ENCODE data around the gene U2AF2.

Gene U2AF2

GRCh38 chr19:55660404-55660803 lies 5.6 kb downstream of the U2AF2 start:
- Histone ChIP-seq H3K9me3 (replicated peaks in 1 of 2; ENCODE audit: control insufficient read depth in 2 of 2, insufficient read depth in 1 of 2, low read depth in 1 of 2, low read length in 2 of 2) (no peaks in the 10 kb centered on the region), H3K14ac (ENCODE audit: low read length) (no peak overlapping the region), H3K4me3 (ENCODE audit: low read length in 2 of 2) (no peak overlapping the region), H2BK5ac (ENCODE audit: low read length) (no peak overlapping the region), H2BK15ac (ENCODE audit: low read length) (no peak overlapping the region), H3K27ac (replicated peaks; ENCODE audit: low read length) (no peak overlapping the region), H3K18ac (ENCODE audit: low read length) (no peak overlapping the region), H2BK12ac (ENCODE audit: low read length) (no peak overlapping the region), H3K4ac (ENCODE audit: low read length) (no peak overlapping the region), H3K79me1 (ENCODE audit: low read depth, low read length) (peaks cover 30% of the 10 kb centered on the region), H3K4me1 (ENCODE audit: control insufficient read depth in 2 of 2, insufficient read depth in 1 of 2, low read depth in 1 of 2, low read length in 2 of 2) (peaks cover 11 to 12% of the 10 kb centered on the region in 2 donors), H4K91ac (ENCODE audit: low read depth, low read length, poor library complexity) (no peak overlapping the region), H2AK5ac (ENCODE audit: low read depth, low read length) (no peak overlapping the region), H4K8ac (ENCODE audit: low read depth, low read length) (no peak overlapping the region), H3K9ac (ENCODE audit: low read depth, low read length, poor library complexity) (no peak overlapping the region), H3K36me3 (replicated peaks in 1 of 2; ENCODE audit: control insufficient read depth in 2 of 2, insufficient read depth in 2 of 2, low read length in 2 of 2) (peaks cover 45 to 95% of the 10 kb centered on the region in 2 donors), H3K27me3 (ENCODE audit: control insufficient read depth in 3 of 3, insufficient read depth in 3 of 3, low read depth in 1 of 3, low read length in 3 of 3) (no peaks in the 10 kb centered on the region), H3K4me2 (ENCODE audit: insufficient read depth, low read length, poor library complexity, severe bottlenecking) (no peak overlapping the region), H3K23ac (ENCODE audit: low read depth, low read length, poor library complexity) (no peak overlapping the region), H2BK120ac (ENCODE audit: low read depth, low read length) (no peak overlapping the region), H2AFZ (ENCODE audit: low read length) (no peak overlapping the region)
- WGBS, 2 donors (ENCODE audit: extremely low coverage in 2 of 2, insufficient read length in 2 of 2, insufficient replicate concordance in 1 of 2): no CpG with 5 or more reads among the region's 12 CpGs
- DNase-seq (ENCODE audit: low spot score): no peak

- Histone ChIP-seq H3K18ac (ENCODE audit: low read length) (no peak overlapping the region), H4K91ac (ENCODE audit: low read depth, low read length, poor library complexity) (no peak overlapping the region), H3K4me3 (ENCODE audit: low read length in 2 of 2) (no peak overlapping the region), H2AK5ac (ENCODE audit: low read depth, low read length) (no peak overlapping the region), H3K79me1 (ENCODE audit: low read depth, low read length) (peaks cover 32% of the 10 kb centered on the region), H2BK5ac (ENCODE audit: low read length) (no peak overlapping the region), H3K9me3 (replicated peaks in 1 of 2; ENCODE audit: control insufficient read depth in 2 of 2, insufficient read depth in 1 of 2, low read depth in 1 of 2, low read length in 2 of 2) (no peaks in the 10 kb centered on the region), H3K27me3 (ENCODE audit: control insufficient read depth in 3 of 3, insufficient read depth in 3 of 3, low read depth in 1 of 3, low read length in 3 of 3) (no peaks in the 10 kb centered on the region), H3K4me1 (ENCODE audit: control insufficient read depth in 2 of 2, insufficient read depth in 1 of 2, low read depth in 1 of 2, low read length in 2 of 2) (peaks cover 11 to 12% of the 10 kb centered on the region in 2 donors), H4K8ac (ENCODE audit: low read depth, low read length) (no peak overlapping the region), H3K27ac (replicated peaks; ENCODE audit: low read length) (no peak overlapping the region), H3K4me2 (ENCODE audit: insufficient read depth, low read length, poor library complexity, severe bottlenecking) (no peak overlapping the region), H3K9ac (ENCODE audit: low read depth, low read length, poor library complexity) (peak overlapping the region; percentile 78), H2AFZ (ENCODE audit: low read length) (no peak overlapping the region), H2BK15ac (ENCODE audit: low read length) (no peak overlapping the region), H3K23ac (ENCODE audit: low read depth, low read length, poor library complexity) (no peak overlapping the region), H3K4ac (ENCODE audit: low read length) (no peak overlapping the region), H2BK12ac (ENCODE audit: low read length) (no peak overlapping the region), H3K36me3 (replicated peaks in 1 of 2; ENCODE audit: control insufficient read depth in 2 of 2, insufficient read depth in 2 of 2, low read length in 2 of 2) (peaks cover 48 to 94% of the 10 kb centered on the region in 2 donors), H2BK120ac (ENCODE audit: low read depth, low read length) (no peak overlapping the region), H3K14ac (ENCODE audit: low read length) (no peak overlapping the region)
- DNase-seq (ENCODE audit: low spot score): no peak
- no CpG with 5 or more reads among the region's 16 CpGs for WGBS, 2 donors (ENCODE audit: extremely low coverage in 2 of 2, insufficient read length in 2 of 2, insufficient replicate concordance in 1 of 2)
These were observed 6.2 kb downstream of the U2AF2 start for GRCh38 chr19:55660991-55661390.

- no peak overlapping the region for H2BK12ac ChIP-seq (ENCODE audit: low read length)
- no peak overlapping the region for H3K4me2 ChIP-seq (ENCODE audit: insufficient read depth, low read length, poor library complexity, severe bottlenecking)
- no peak overlapping the region for H2BK120ac ChIP-seq (ENCODE audit: low read depth, low read length)
- H3K4me1 ChIP-seq (ENCODE audit: control insufficient read depth in 2 of 2, insufficient read depth in 1 of 2, low read depth in 1 of 2, low read length in 2 of 2): peaks cover 5 to 6% of the 10 kb centered on the region in 2 donors
- no peak overlapping the region for H3K27ac ChIP-seq (replicated peaks; ENCODE audit: low read length)
- no peak overlapping the region for H4K8ac ChIP-seq (ENCODE audit: low read depth, low read length)
- no peak overlapping the region for H4K91ac ChIP-seq (ENCODE audit: low read depth, low read length, poor library complexity)
- no peaks in the 10 kb centered on the region for H3K9me3 ChIP-seq (replicated peaks in 1 of 2; ENCODE audit: control insufficient read depth in 2 of 2, insufficient read depth in 1 of 2, low read depth in 1 of 2, low read length in 2 of 2)
- no peak overlapping the region for H3K14ac ChIP-seq (ENCODE audit: low read length)
- peaks cover 57 to 95% of the 10 kb centered on the region in 2 donors for H3K36me3 ChIP-seq (replicated peaks in 1 of 2; ENCODE audit: control insufficient read depth in 2 of 2, insufficient read depth in 2 of 2, low read length in 2 of 2)
- no peak overlapping the region for H2BK15ac ChIP-seq (ENCODE audit: low read length)
- no peak overlapping the region for H2AK5ac ChIP-seq (ENCODE audit: low read depth, low read length)
- H2BK5ac ChIP-seq (ENCODE audit: low read length): no peak overlapping the region
- no CpG with 5 or more reads among the region's 7 CpGs for WGBS, 2 donors (ENCODE audit: extremely low coverage in 2 of 2, insufficient read length in 2 of 2, insufficient replicate concordance in 1 of 2)
- H3K79me1 ChIP-seq (ENCODE audit: low read depth, low read length): peaks cover 37% of the 10 kb centered on the region
- H3K23ac ChIP-seq (ENCODE audit: low read depth, low read length, poor library complexity): no peak overlapping the region
- H3K27me3 ChIP-seq (ENCODE audit: control insufficient read depth in 3 of 3, insufficient read depth in 3 of 3, low read depth in 1 of 3, low read length in 3 of 3): no peaks in the 10 kb centered on the region
- DNase-seq (ENCODE audit: low spot score): no peak
- no peak overlapping the region for H3K4me3 ChIP-seq (ENCODE audit: low read length in 2 of 2)
- no peak overlapping the region for H3K4ac ChIP-seq (ENCODE audit: low read length)
- no peak overlapping the region for H2AFZ ChIP-seq (ENCODE audit: low read length)
- H3K18ac ChIP-seq (ENCODE audit: low read length): no peak overlapping the region
- H3K9ac ChIP-seq (ENCODE audit: low read depth, low read length, poor library complexity): peak overlapping the region; percentile 66
These were observed 7.0 kb downstream of the U2AF2 start for GRCh38 chr19:55661826-55662225.

GRCh38 chr19:55663846-55664536 lies 9.2 kb downstream of the U2AF2 start:
- WGBS, 2 donors (ENCODE audit: extremely low coverage in 2 of 2, insufficient read length in 2 of 2, insufficient replicate concordance in 1 of 2): no CpG with 5 or more reads among the region's 20 CpGs
- H3K36me3 ChIP-seq (replicated peaks in 1 of 2; ENCODE audit: control insufficient read depth in 2 of 2, insufficient read depth in 2 of 2, low read length in 2 of 2): peaks cover 72 to 97% of the 10 kb centered on the region in 2 donors
- no peak overlapping the region for H2AFZ ChIP-seq (ENCODE audit: low read length)
- no peaks in the 10 kb centered on the region for H3K4me1 ChIP-seq (ENCODE audit: control insufficient read depth in 2 of 2, insufficient read depth in 1 of 2, low read depth in 1 of 2, low read length in 2 of 2)
- no peak overlapping the region for H4K91ac ChIP-seq (ENCODE audit: low read depth, low read length, poor library complexity)
- no peak overlapping the region for H3K18ac ChIP-seq (ENCODE audit: low read length)
- H2BK15ac ChIP-seq (ENCODE audit: low read length): no peak overlapping the region
- H3K79me1 ChIP-seq (ENCODE audit: low read depth, low read length): peaks cover 49% of the 10 kb centered on the region
- H3K14ac ChIP-seq (ENCODE audit: low read length): no peak overlapping the region
- no peak overlapping the region for H3K27ac ChIP-seq (replicated peaks; ENCODE audit: low read length)
- H2BK5ac ChIP-seq (ENCODE audit: low read length): peak overlapping the region; percentile 26
- H3K27me3 ChIP-seq (ENCODE audit: control insufficient read depth in 3 of 3, insufficient read depth in 3 of 3, low read depth in 1 of 3, low read length in 3 of 3): no peaks in the 10 kb centered on the region
- DNase-seq (ENCODE audit: low spot score): no peak
- H3K9me3 ChIP-seq (replicated peaks in 1 of 2; ENCODE audit: control insufficient read depth in 2 of 2, insufficient read depth in 1 of 2, low read depth in 1 of 2, low read length in 2 of 2): no peaks in the 10 kb centered on the region
- H2AK5ac ChIP-seq (ENCODE audit: low read depth, low read length): no peak overlapping the region
- H3K4ac ChIP-seq (ENCODE audit: low read length): no peak overlapping the region
- no peak overlapping the region for H3K9ac ChIP-seq (ENCODE audit: low read depth, low read length, poor library complexity)
- H3K4me2 ChIP-seq (ENCODE audit: insufficient read depth, low read length, poor library complexity, severe bottlenecking): no peak overlapping the region
- no peak overlapping the region for H4K8ac ChIP-seq (ENCODE audit: low read depth, low read length)
- peak overlapping the region; percentile 80 for H3K23ac ChIP-seq (ENCODE audit: low read depth, low read length, poor library complexity)
- peak overlapping the region in 1 of 2 donors; percentile 5 for H3K4me3 ChIP-seq (ENCODE audit: low read length in 2 of 2)
- no peak overlapping the region for H2BK120ac ChIP-seq (ENCODE audit: low read depth, low read length)
- peak overlapping the region; percentile 22 for H2BK12ac ChIP-seq (ENCODE audit: low read length)
